GM23248 (cell line): ENCODE data around the gene CCDC78. TPM values are rescaled to one million over a fixed set of nuclear protein-coding genes. Genes with fewer than 3 reads are reported as not detected.

Experiments used
- DNase-seq: peaks from one replicate; pipeline ENCODE4 v3.0.0-alpha.2; 2015
- H2AFZ ChIP-seq: fragments of 200-600 bp; sonication (generic); 2 replicates; pipeline ENCODE4 v1.6.1; 2016; ENCODE audit warnings: antibody characterized with exemption
- H3F3A ChIP-seq: fragments of 200-600 bp; sonication (generic); 2 replicates; pipeline ENCODE4 v1.6.1; 2016; ENCODE audit warnings: mild to moderate bottlenecking, antibody characterized with exemption, mixed run types; ENCODE audit not compliant: insufficient read depth
- H3K27ac ChIP-seq: fragments of 200-600 bp; sonication (generic); 2 replicates; pipeline ENCODE4 v1.5.1; 2016; ENCODE audit warnings: mild to moderate bottlenecking
- H3K27me3 ChIP-seq: fragments of 200-600 bp; sonication (generic); replicated peaks from 2 replicates; pipeline ENCODE4 v1.6.1; 2016; ENCODE audit warnings: mild to moderate bottlenecking; ENCODE audit not compliant: insufficient read depth
- H3K36me3 ChIP-seq: fragments of 200-600 bp; sonication (generic); 2 replicates; pipeline ENCODE4 v1.6.1; 2016; ENCODE audit warnings: low read depth, mild to moderate bottlenecking
- H3K4me1 ChIP-seq: fragments of 200-600 bp; sonication (generic); 2 replicates; pipeline ENCODE4 v1.6.1; 2016; ENCODE audit warnings: mild to moderate bottlenecking; ENCODE audit not compliant: insufficient read depth
- H3K4me2 ChIP-seq: fragments of 200-600 bp; sonication (generic); one replicate; pipeline ENCODE4 v1.6.1; 2016; ENCODE audit warnings: mild to moderate bottlenecking; ENCODE audit not compliant: unreplicated experiment
- H3K4me3 ChIP-seq: fragments of 200-600 bp; sonication (generic); 2 replicates; pipeline ENCODE4 v1.5.1; 2016; ENCODE audit warnings: mild to moderate bottlenecking
- H3K79me2 ChIP-seq: fragments of 200-600 bp; sonication (generic); 2 replicates; pipeline ENCODE4 v1.6.1; 2016; ENCODE audit warnings: mild to moderate bottlenecking; ENCODE audit not compliant: insufficient read depth
- H3K9ac ChIP-seq: fragments of 200-600 bp; sonication (generic); 2 replicates; pipeline ENCODE4 v1.6.1; 2016; ENCODE audit warnings: mild to moderate bottlenecking
- H3K9me2 ChIP-seq: fragments of 200-600 bp; sonication (generic); 2 replicates; pipeline ENCODE4 v1.6.1; 2016; ENCODE audit warnings: mixed run types, mild to moderate bottlenecking, moderate library complexity; ENCODE audit not compliant: insufficient read depth
- H3K9me3 ChIP-seq: fragments of 200-600 bp; sonication (generic); one replicate; pipeline ENCODE4 v1.6.1; 2017; ENCODE audit warnings: low read depth
- H4K20me1 ChIP-seq: fragments of 200-600 bp; sonication (generic); 2 replicates; pipeline ENCODE4 v1.6.0; 2016; ENCODE audit not compliant: insufficient read depth
- EZH2 ChIP-seq: fragments of 200-600 bp; sonication (generic); IDR thresholded peaks from 2 replicates; pipeline ENCODE4 v1.6.1; 2018; ENCODE audit warnings: antibody characterized with exemption, mild to moderate bottlenecking; ENCODE audit not compliant: insufficient read depth, poor library complexity, severe bottlenecking
- EZH2phosphoT487 ChIP-seq: fragments of 200-600 bp; sonication (generic); IDR thresholded peaks from 2 replicates; pipeline ENCODE4 v1.6.1; 2018; ENCODE audit warnings: antibody characterized with exemption, moderate library complexity, mild to moderate bottlenecking, low read depth; ENCODE audit not compliant: insufficient read depth
- WGBS, 2 experiments: methylation state at CpG; one replicate each; pipeline ENCODE4 v1.1.6; 2015 to 2017; ENCODE audit warnings: low lambda C conversion rate in 2 of 2, low coverage in 1 of 2; ENCODE audit errors: missing lambda C conversion rate in 2 of 2; 5-methylcytosine and 5-hydroxymethylcytosine counted together
- in situ Hi-C: fragments of 300-500 bp; cut with MboI; formaldehyde crosslinking; loops from 2 replicates; pipeline ENCODE4 v1.15.0; 2020
- polyA plus RNA-seq: library from polyadenylated mRNA; unstranded; fragments of >200 nt; fragmentation: Nextera tagmentation; extraction: Ambion mirVana; gene quantifications from 2 replicates; pipeline ENCODE4 v1.2.1, GENCODE V29; 2016
- total RNA-seq: library from RNA; depleted of rRNA; stranded (reverse); fragments of >200 nt; shearing (Covaris generic); gene quantifications from 2 replicates; pipeline ENCODE4 v1.2.3, GENCODE V29; 2014

Gene CCDC78
- total and polyA plus RNA-seq, 2 experiments from 2014 or later: 0.78 to 9.5 TPM

GRCh38 chr16:705431-706188 is 20.6 kb downstream of the CCDC78 start, which contains the start of gene FBXL16:
Gene FBXL16 (minus strand): TSS chr16:705801. CDS start chr16:697405, 8,396 bp downstream.
- Histone ChIP-seq H3K4me2 (no peak within 1 kb of the TSS), H3F3A (no peaks in the 10 kb centered on the region), H3K36me3 (no peaks in the 10 kb centered on the region), H3K9me3 (no peaks in the 10 kb centered on the region), H3K4me1 (peaks cover 5% of the 10 kb centered on the region; the same call in 1 of the 2 replicates), H4K20me1 (no peaks in the 10 kb centered on the region), H3K9ac (no peak within 1 kb of the TSS), H3K27ac (no peak within 1 kb of the TSS), H3K27me3 (peaks cover 47% of the 10 kb centered on the region), H3K4me3 (no peak within 1 kb of the TSS), H3K79me2 (no peaks in the 10 kb centered on the region), H3K9me2 (no peaks in the 10 kb centered on the region), H2AFZ (no peak within 1 kb of the TSS)
- no peak for DNase-seq
- 3 to 4% methylated on average over 11 to 83 of the region's 115 CpGs for WGBS, 2 experiments
- in situ Hi-C loops: no loop called here
- TF ChIP-seq EZH2: no peak
- TF ChIP-seq EZH2phosphoT487: no peak

DNA sequence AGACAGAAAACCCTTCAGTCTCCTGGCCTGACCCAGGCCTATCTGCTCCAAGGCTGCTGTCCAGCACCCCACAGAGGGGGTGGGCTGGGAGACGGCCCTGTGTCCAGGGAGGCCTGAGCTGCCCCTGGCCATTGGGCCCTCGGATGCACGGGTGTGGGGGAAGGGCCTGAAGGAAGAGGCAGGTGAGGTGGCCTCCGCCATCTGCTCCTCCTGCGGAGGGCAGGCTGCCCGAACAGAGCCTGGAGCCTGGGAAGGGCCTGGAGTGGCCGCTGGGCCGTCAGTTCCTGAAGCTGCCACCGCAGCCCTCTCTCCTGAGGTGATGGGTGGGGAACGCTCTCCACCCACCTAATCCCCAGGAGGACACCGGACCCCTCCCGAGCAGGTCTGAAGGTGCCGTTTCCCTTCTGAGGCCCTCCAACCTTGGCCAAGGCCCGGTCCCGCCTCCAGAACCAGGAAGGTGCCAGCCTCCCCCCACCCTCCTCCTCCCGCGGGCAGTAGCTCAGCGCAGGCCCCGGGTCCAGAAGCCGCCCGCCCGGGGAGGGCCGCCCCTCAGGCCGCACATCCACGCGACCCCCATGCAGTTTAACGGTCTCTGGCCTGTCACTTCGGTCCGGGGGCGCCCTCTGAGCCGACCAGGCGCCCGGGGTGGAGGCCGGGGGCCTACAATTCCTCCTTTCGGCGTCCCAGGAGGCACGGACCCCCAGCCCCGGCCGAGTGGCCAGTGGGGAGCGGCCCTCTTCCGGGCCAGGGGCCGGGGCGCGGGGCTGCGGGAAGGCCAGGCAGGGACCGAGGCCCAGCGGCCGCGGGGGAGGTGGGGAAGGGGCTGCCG is 21.5 kb downstream of the CCDC78 start:
- H4K20me1 ChIP-seq: no peaks in the 10 kb centered on the region
- in situ Hi-C loops: no loop called here
- no peaks in the 10 kb centered on the region for H3K9me3 ChIP-seq
- H3K4me3 ChIP-seq: no peak overlapping the region
- no peak overlapping the region for H3K27ac ChIP-seq
- no peaks in the 10 kb centered on the region for H3K79me2 ChIP-seq
- H3F3A ChIP-seq: no peaks in the 10 kb centered on the region
- H2AFZ ChIP-seq: no peak overlapping the region
- no peak overlapping the region for H3K9ac ChIP-seq
- H3K4me1 ChIP-seq: peaks cover 2% of the 10 kb centered on the region; the same call in 1 of the 2 replicates
- 14 to 21% methylated on average over 28 to 35 of the region's 50 CpGs for WGBS, 2 experiments
- H3K27me3 ChIP-seq: peaks cover 40% of the 10 kb centered on the region
- no peak for DNase-seq
- no peaks in the 10 kb centered on the region for H3K36me3 ChIP-seq
- H3K4me2 ChIP-seq: no peak overlapping the region
- TF ChIP-seq EZH2phosphoT487 (no peak), EZH2 (peak; percentile 74)
- H3K9me2 ChIP-seq: no peaks in the 10 kb centered on the region

- Histone ChIP-seq H3K79me2 (no peaks in the 10 kb centered on the region), H3K4me1 (no peaks in the 10 kb centered on the region), H3K27me3 (peaks cover 40% of the 10 kb centered on the region), H3K9me3 (no peaks in the 10 kb centered on the region), H3K27ac (no peak overlapping the region), H2AFZ (no peak overlapping the region), H3K9ac (no peak overlapping the region), H3K9me2 (no peaks in the 10 kb centered on the region), H3K4me2 (no peak overlapping the region), H3F3A (no peaks in the 10 kb centered on the region), H3K36me3 (no peaks in the 10 kb centered on the region), H4K20me1 (no peaks in the 10 kb centered on the region), H3K4me3 (no peak overlapping the region)
- 72 to 73% methylated on average over 6 to 7 of the region's 7 CpGs for WGBS, 2 experiments
- in situ Hi-C loops: no loop called here
- TF ChIP-seq EZH2phosphoT487 (no peak), EZH2 (no peak)
- DNase-seq: no peak
Observed at GRCh38 chr16:704047-704446, 22.2 kb downstream of the CCDC78 start.

GRCh38 chr16:703406-703805 is 22.8 kb downstream of the CCDC78 start:
- no peaks in the 10 kb centered on the region for H3K4me1 ChIP-seq
- no peak overlapping the region for H3K4me3 ChIP-seq
- H3K9ac ChIP-seq: no peak overlapping the region
- H3K4me2 ChIP-seq: no peak overlapping the region
- no peaks in the 10 kb centered on the region for H3K9me2 ChIP-seq
- in situ Hi-C loops: no loop called here
- no peaks in the 10 kb centered on the region for H3K9me3 ChIP-seq
- H3F3A ChIP-seq: no peaks in the 10 kb centered on the region
- no peak for DNase-seq
- no peaks in the 10 kb centered on the region for H4K20me1 ChIP-seq
- H3K27ac ChIP-seq: no peak overlapping the region
- no peak overlapping the region for H2AFZ ChIP-seq
- TF ChIP-seq EZH2 (no peak), EZH2phosphoT487 (no peak)
- 44 to 46% methylated on average over 12 of the region's 12 CpGs for WGBS, 2 experiments
- H3K79me2 ChIP-seq: no peaks in the 10 kb centered on the region
- H3K27me3 ChIP-seq: peaks cover 40% of the 10 kb centered on the region
- H3K36me3 ChIP-seq: no peaks in the 10 kb centered on the region
